GM23338 (cell line): ENCODE data around the gene XPR1. TPM values are rescaled to one million over a fixed set of nuclear protein-coding genes. Genes with fewer than 3 reads are reported as not detected.

Experiments
- ATAC-seq: fragments of 200-7000 bp; cut with Tn5 transposase; 3 replicates; pipeline ENCODE4 v1.9.1; 2020
- DNase-seq: peaks from one replicate; pipeline ENCODE4 v3.0.0-alpha.2; 2015; ENCODE audit warnings: low spot score
- H2AFZ ChIP-seq: fragments of 200-600 bp; sonication (generic); 2 replicates; pipeline ENCODE4 v1.8.0; 2016; ENCODE audit warnings: antibody characterized with exemption, mild to moderate bottlenecking, moderate library complexity
- H3F3A ChIP-seq: fragments of 200-600 bp; sonication (generic); replicated peaks from 2 replicates; pipeline ENCODE4 v1.8.0; 2017; ENCODE audit warnings: antibody characterized with exemption, mixed run types, low read depth
- H3K27ac ChIP-seq: fragments of 200-600 bp; sonication (generic); 2 replicates; pipeline ENCODE4 v1.6.1; 2016; ENCODE audit warnings: low read depth
- H3K27me3 ChIP-seq: fragments of 200-600 bp; sonication (generic); 2 replicates; pipeline ENCODE4 v1.8.0; 2016; ENCODE audit warnings: mild to moderate bottlenecking, mixed run types, moderate library complexity; ENCODE audit not compliant: insufficient read depth
- H3K36me3 ChIP-seq: fragments of 200-600 bp; sonication (generic); 2 replicates; pipeline ENCODE4 v1.8.0; 2016; ENCODE audit warnings: mild to moderate bottlenecking; ENCODE audit not compliant: insufficient read depth
- H3K4me1 ChIP-seq: fragments of 200-600 bp; sonication (generic); 2 replicates; pipeline ENCODE4 v1.8.0; 2016; ENCODE audit warnings: mild to moderate bottlenecking, moderate library complexity; ENCODE audit not compliant: insufficient read depth
- H3K4me2 ChIP-seq: fragments of 200-600 bp; sonication (generic); 2 replicates; pipeline ENCODE4 v1.7.1; 2017; ENCODE audit warnings: mixed run types
- H3K4me3 ChIP-seq: fragments of 200-600 bp; sonication (generic); 2 replicates; pipeline ENCODE4 v1.6.1; 2016; ENCODE audit warnings: mixed run types
- H3K79me2 ChIP-seq: fragments of 200-600 bp; sonication (generic); replicated peaks from 2 replicates; pipeline ENCODE4 v1.8.0; 2017; ENCODE audit warnings: mild to moderate bottlenecking; ENCODE audit not compliant: insufficient read depth
- H3K9me2 ChIP-seq: fragments of 200-600 bp; sonication (generic); 2 replicates; pipeline ENCODE4 v1.8.0; 2017; ENCODE audit not compliant: insufficient read depth
- H4K20me1 ChIP-seq: fragments of 200-600 bp; sonication (generic); replicated peaks from 2 replicates; pipeline ENCODE4 v1.8.0; 2017; ENCODE audit warnings: mild to moderate bottlenecking; ENCODE audit not compliant: insufficient read depth
- H3K27ac Mint-ChIP-seq: 2 replicates; pipeline ENCODE4 v1.8.0; 2020; ENCODE audit warnings: inconsistent platforms, mild to moderate bottlenecking, moderate library complexity, mixed read lengths
- H3K27me3 Mint-ChIP-seq: 3 replicates; pipeline ENCODE4 v1.8.0; 2022; ENCODE audit warnings: low read depth, mild to moderate bottlenecking, moderate library complexity, mixed read lengths, inconsistent platforms; ENCODE audit not compliant: insufficient read depth, poor library complexity
- H3K36me3 Mint-ChIP-seq: 3 replicates; pipeline ENCODE4 v1.8.0; 2021; ENCODE audit warnings: low read depth, mild to moderate bottlenecking, inconsistent platforms, moderate library complexity, mixed read lengths
- H3K4me1 Mint-ChIP-seq: 3 replicates; pipeline ENCODE4 v1.8.0; 2020; ENCODE audit warnings: mild to moderate bottlenecking, inconsistent platforms, mixed read lengths
- H3K4me3 Mint-ChIP-seq: 3 replicates; pipeline ENCODE4 v1.8.0; 2021; ENCODE audit warnings: moderate library complexity, mild to moderate bottlenecking, inconsistent platforms, mixed read lengths
- H3K9me3 Mint-ChIP-seq: 3 replicates; pipeline ENCODE4 v1.8.0; 2020; ENCODE audit warnings: moderate library complexity, mild to moderate bottlenecking, inconsistent platforms, mixed read lengths
- CREB1 ChIP-seq: fragments of 250-450 bp; sonication (Bioruptor Pico); IDR thresholded peaks from 2 replicates; pipeline ENCODE4 v1.5.0; 2020; ENCODE audit warnings: low read depth, mild to moderate bottlenecking, moderate library complexity
- ETS1 ChIP-seq: IDR thresholded peaks from 2 replicates; pipeline ENCODE4 v1.6.1; 2016; ENCODE audit warnings: antibody characterized with exemption
- EZH2 ChIP-seq: fragments of 200-600 bp; sonication (generic); IDR thresholded peaks from one replicate; pipeline ENCODE4 v1.8.0; 2017; ENCODE audit warnings: antibody characterized with exemption, mild to moderate bottlenecking, low read depth; ENCODE audit not compliant: unreplicated experiment
- EZH2phosphoT487 ChIP-seq: fragments of 200-600 bp; sonication (generic); IDR thresholded peaks from one replicate; pipeline ENCODE4 v1.8.1; 2018; ENCODE audit warnings: antibody characterized with exemption; ENCODE audit not compliant: unreplicated experiment
- JUNB ChIP-seq: IDR thresholded peaks from one replicate; pipeline ENCODE4 v1.6.1; 2016; ENCODE audit warnings: antibody characterized with exemption; ENCODE audit not compliant: unreplicated experiment
- NANOG ChIP-seq: IDR thresholded peaks from 2 replicates; pipeline ENCODE4 v1.6.1; 2016; ENCODE audit warnings: antibody characterized with exemption, borderline replicate concordance
- POLR2AphosphoS5 ChIP-seq: IDR thresholded peaks from 2 replicates; pipeline ENCODE4 v1.6.1; 2016; ENCODE audit warnings: antibody characterized with exemption, low read depth
- STAT1 ChIP-seq: IDR thresholded peaks from one replicate; pipeline ENCODE4 v1.6.1; 2016; ENCODE audit warnings: antibody characterized with exemption; ENCODE audit not compliant: unreplicated experiment
- ZNF114 ChIP-seq: fragments of 250-450 bp; sonication (Bioruptor Pico); IDR thresholded peaks from 2 replicates; pipeline ENCODE4 v1.5.0; 2020; ENCODE audit warnings: mild to moderate bottlenecking, moderate library complexity
- ZNF331 ChIP-seq: fragments of 250-450 bp; sonication (Bioruptor Pico); IDR thresholded peaks from 2 replicates; pipeline ENCODE4 v1.5.0; 2020; ENCODE audit warnings: low read depth, mild to moderate bottlenecking, moderate library complexity
- polyA plus RNA-seq: library from polyadenylated mRNA; unstranded; fragments of >200 nt; fragmentation: Nextera tagmentation; extraction: Ambion mirVana; gene quantifications from 2 replicates; pipeline ENCODE4 v1.2.1, GENCODE V29; 2016
- total RNA-seq: library from RNA; depleted of rRNA; stranded (reverse); fragments of >200 nt; shearing (Covaris generic); gene quantifications from 2 replicates; pipeline ENCODE4 v1.2.3, GENCODE V29; 2014
- TF ChIP-seq, protein P1 (sequence below), 2 experiments: fragments of 200-600 bp in 1 of 2; sonication (generic) in 1 of 2; conservative IDR thresholded peaks; 2 replicates each; pipeline versions ENCODE4 v1.5.1 to v1.6.1; 2016 to 2017; ENCODE audit warnings: antibody characterized with exemption in 2 of 2, low read depth in 2 of 2, mild to moderate bottlenecking in 2 of 2, moderate library complexity in 1 of 2
- TF ChIP-seq, protein P2 (sequence below): IDR thresholded peaks from one replicate; pipeline ENCODE4 v1.6.1; 2018; ENCODE audit warnings: antibody characterized with exemption; ENCODE audit not compliant: unreplicated experiment
- TF ChIP-seq, protein P3 (sequence below): fragments of 250-450 bp; sonication (Bioruptor Pico); IDR thresholded peaks from 2 replicates; pipeline ENCODE4 v1.5.0; 2020; ENCODE audit warnings: mild to moderate bottlenecking, moderate library complexity

Gene XPR1
- total and polyA plus RNA-seq, 2 experiments from 2014 or later, result 9.3 to 38.1 TPM

DNA sequence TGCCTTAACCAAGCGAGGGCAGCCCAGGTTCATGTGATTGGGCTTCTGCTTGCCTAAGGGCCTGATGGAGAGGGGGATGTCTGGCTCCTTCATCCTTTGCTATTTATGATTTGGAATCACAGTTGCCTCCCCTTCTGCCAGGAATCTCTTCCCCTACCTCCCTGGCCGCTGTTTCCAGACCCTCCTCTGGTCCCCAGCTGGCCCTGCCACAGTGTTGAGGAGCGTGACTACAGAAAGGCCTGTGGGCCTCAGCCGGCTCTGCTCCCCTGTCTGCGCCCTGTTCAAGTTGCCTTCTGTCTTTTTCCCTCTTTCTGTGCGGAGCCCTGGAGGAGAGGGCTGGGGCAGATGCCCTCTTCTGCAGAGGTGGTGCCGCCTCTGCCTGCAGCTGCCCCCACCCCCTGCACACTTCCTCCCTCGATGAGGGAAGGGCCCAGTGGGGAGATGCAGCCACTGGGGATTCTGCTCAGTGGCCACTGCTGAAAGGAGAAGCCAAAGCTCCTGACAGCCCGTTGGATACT lies 287.4 kb downstream of the XPR1 start:
- no peak for DNase-seq
- H3K27ac Mint-ChIP-seq, result no peak overlapping the region

More for the DNA sequence above, 287.4 kb downstream of the XPR1 start:
- H3K27me3 ChIP-seq, result peaks cover 7% of the 10 kb centered on the region
- no peak overlapping the region for H2AFZ ChIP-seq
- Mint-ChIP-seq H3K36me3 (no peaks in the 10 kb centered on the region), H3K9me3 (no peaks in the 10 kb centered on the region; the same call in 2 of the 3 replicates), H3K4me1 (peaks cover 54% of the 10 kb centered on the region), H3K27me3 (peaks cover 17% of the 10 kb centered on the region), H3K4me3 (no peak overlapping the region)
- H3K4me2 ChIP-seq, result no peak overlapping the region
- no peaks in the 10 kb centered on the region for H3F3A ChIP-seq
- TF ChIP-seq, protein P1, sequence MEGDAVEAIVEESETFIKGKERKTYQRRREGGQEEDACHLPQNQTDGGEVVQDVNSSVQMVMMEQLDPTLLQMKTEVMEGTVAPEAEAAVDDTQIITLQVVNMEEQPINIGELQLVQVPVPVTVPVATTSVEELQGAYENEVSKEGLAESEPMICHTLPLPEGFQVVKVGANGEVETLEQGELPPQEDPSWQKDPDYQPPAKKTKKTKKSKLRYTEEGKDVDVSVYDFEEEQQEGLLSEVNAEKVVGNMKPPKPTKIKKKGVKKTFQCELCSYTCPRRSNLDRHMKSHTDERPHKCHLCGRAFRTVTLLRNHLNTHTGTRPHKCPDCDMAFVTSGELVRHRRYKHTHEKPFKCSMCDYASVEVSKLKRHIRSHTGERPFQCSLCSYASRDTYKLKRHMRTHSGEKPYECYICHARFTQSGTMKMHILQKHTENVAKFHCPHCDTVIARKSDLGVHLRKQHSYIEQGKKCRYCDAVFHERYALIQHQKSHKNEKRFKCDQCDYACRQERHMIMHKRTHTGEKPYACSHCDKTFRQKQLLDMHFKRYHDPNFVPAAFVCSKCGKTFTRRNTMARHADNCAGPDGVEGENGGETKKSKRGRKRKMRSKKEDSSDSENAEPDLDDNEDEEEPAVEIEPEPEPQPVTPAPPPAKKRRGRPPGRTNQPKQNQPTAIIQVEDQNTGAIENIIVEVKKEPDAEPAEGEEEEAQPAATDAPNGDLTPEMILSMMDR (conservative IDR thresholded peaks at IDR 0.05; ENCODE audit: low read depth in 2 of 2), result no peak
- TF ChIP-seq EZH2 (no peak), ZNF114 (CRISPR knock-in tag) (no peak), STAT1 (no peak), EZH2phosphoT487 (no peak), POLR2AphosphoS5 (no peak), ETS1 (no peak), JUNB (no peak), NANOG (no peak), ZNF331 (no peak), CREB1 (no peak)
- TF ChIP-seq, protein P2, sequence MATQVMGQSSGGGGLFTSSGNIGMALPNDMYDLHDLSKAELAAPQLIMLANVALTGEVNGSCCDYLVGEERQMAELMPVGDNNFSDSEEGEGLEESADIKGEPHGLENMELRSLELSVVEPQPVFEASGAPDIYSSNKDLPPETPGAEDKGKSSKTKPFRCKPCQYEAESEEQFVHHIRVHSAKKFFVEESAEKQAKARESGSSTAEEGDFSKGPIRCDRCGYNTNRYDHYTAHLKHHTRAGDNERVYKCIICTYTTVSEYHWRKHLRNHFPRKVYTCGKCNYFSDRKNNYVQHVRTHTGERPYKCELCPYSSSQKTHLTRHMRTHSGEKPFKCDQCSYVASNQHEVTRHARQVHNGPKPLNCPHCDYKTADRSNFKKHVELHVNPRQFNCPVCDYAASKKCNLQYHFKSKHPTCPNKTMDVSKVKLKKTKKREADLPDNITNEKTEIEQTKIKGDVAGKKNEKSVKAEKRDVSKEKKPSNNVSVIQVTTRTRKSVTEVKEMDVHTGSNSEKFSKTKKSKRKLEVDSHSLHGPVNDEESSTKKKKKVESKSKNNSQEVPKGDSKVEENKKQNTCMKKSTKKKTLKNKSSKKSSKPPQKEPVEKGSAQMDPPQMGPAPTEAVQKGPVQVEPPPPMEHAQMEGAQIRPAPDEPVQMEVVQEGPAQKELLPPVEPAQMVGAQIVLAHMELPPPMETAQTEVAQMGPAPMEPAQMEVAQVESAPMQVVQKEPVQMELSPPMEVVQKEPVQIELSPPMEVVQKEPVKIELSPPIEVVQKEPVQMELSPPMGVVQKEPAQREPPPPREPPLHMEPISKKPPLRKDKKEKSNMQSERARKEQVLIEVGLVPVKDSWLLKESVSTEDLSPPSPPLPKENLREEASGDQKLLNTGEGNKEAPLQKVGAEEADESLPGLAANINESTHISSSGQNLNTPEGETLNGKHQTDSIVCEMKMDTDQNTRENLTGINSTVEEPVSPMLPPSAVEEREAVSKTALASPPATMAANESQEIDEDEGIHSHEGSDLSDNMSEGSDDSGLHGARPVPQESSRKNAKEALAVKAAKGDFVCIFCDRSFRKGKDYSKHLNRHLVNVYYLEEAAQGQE, result no peak
- TF ChIP-seq, protein P3, sequence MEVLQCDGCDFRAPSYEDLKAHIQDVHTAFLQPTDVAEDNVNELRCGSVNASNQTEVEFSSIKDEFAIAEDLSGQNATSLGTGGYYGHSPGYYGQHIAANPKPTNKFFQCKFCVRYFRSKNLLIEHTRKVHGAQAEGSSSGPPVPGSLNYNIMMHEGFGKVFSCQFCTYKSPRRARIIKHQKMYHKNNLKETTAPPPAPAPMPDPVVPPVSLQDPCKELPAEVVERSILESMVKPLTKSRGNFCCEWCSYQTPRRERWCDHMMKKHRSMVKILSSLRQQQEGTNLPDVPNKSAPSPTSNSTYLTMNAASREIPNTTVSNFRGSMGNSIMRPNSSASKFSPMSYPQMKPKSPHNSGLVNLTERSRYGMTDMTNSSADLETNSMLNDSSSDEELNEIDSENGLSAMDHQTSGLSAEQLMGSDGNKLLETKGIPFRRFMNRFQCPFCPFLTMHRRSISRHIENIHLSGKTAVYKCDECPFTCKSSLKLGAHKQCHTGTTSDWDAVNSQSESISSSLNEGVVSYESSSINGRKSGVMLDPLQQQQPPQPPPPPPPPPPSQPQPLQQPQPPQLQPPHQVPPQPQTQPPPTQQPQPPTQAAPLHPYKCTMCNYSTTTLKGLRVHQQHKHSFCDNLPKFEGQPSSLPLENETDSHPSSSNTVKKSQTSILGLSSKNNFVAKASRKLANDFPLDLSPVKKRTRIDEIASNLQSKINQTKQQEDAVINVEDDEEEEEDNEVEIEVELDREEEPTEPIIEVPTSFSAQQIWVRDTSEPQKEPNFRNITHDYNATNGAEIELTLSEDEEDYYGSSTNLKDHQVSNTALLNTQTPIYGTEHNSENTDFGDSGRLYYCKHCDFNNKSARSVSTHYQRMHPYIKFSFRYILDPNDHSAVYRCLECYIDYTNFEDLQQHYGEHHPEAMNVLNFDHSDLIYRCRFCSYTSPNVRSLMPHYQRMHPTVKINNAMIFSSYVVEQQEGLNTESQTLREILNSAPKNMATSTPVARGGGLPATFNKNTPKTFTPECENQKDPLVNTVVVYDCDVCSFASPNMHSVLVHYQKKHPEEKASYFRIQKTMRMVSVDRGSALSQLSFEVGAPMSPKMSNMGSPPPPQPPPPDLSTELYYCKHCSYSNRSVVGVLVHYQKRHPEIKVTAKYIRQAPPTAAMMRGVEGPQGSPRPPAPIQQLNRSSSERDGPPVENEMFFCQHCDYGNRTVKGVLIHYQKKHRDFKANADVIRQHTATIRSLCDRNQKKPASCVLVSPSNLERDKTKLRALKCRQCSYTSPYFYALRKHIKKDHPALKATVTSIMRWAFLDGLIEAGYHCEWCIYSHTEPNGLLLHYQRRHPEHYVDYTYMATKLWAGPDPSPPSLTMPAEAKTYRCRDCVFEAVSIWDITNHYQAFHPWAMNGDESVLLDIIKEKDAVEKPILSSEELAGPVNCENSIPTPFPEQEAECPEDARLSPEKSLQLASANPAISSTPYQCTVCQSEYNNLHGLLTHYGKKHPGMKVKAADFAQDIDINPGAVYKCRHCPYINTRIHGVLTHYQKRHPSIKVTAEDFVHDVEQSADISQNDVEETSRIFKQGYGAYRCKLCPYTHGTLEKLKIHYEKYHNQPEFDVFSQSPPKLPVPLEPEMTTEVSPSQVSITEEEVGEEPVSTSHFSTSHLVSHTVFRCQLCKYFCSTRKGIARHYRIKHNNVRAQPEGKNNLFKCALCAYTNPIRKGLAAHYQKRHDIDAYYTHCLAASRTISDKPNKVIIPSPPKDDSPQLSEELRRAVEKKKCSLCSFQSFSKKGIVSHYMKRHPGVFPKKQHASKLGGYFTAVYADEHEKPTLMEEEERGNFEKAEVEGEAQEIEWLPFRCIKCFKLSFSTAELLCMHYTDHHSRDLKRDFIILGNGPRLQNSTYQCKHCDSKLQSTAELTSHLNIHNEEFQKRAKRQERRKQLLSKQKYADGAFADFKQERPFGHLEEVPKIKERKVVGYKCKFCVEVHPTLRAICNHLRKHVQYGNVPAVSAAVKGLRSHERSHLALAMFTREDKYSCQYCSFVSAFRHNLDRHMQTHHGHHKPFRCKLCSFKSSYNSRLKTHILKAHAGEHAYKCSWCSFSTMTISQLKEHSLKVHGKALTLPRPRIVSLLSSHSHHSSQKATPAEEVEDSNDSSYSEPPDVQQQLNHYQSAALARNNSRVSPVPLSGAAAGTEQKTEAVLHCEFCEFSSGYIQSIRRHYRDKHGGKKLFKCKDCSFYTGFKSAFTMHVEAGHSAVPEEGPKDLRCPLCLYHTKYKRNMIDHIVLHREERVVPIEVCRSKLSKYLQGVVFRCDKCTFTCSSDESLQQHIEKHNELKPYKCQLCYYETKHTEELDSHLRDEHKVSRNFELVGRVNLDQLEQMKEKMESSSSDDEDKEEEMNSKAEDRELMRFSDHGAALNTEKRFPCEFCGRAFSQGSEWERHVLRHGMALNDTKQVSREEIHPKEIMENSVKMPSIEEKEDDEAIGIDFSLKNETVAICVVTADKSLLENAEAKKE (CRISPR knock-in tag), result no peak
- H3K9me2 ChIP-seq, result peaks cover 5% of the 10 kb centered on the region; the same call in 1 of the 2 replicates
- no peak overlapping the region for H3K27ac ChIP-seq
- H3K4me3 ChIP-seq, result no peak overlapping the region
- H3K4me1 ChIP-seq, result peaks cover 25% of the 10 kb centered on the region
- H3K79me2 ChIP-seq, result no peaks in the 10 kb centered on the region
- H3K36me3 ChIP-seq, result no peaks in the 10 kb centered on the region
- no peaks in the 10 kb centered on the region for H4K20me1 ChIP-seq
- no peak for ATAC-seq
